Nucleus accumbens (tissue), 56 donors: ENCODE measurements around the gene CHD6.

ENCODE experiments used
- DNase-seq, 56 donors: peaks; one replicate each; lab custom pipeline; 2025; lab: John Stamatoyannopoulos, UW

The CHD6 gene

GRCh38 chr20:41433203-41433602 is 185.0 kb downstream of the CHD6 start:
- no peak for DNase-seq

- no peak for DNase-seq
Observed at GRCh38 chr20:41432746-41433145, 185.4 kb downstream of the CHD6 start.

DNA sequence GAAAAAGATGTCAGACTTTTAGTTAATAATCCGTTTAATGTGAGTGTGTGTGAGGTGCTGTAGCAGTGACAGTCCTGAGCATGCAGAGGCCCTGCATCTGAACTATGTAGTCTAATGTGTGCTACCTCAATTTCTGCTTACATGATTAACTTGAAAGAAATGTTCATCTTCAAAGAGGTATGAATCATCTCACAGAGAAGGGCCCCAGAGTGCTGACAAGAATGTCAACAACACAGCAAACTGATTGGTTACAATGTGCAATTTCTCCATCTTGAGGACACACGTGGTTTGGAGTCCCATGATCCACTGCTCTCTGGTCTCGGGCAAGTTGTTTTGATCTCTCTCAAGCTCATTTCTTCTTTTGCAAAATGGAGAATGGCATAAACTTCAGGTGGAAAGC is 189.9 kb downstream of the CHD6 start:
- DNase-seq, result no peak

- no peak for DNase-seq
Observed at GRCh38 chr20:41427833-41428232, 190.3 kb downstream of the CHD6 start.

DNA sequence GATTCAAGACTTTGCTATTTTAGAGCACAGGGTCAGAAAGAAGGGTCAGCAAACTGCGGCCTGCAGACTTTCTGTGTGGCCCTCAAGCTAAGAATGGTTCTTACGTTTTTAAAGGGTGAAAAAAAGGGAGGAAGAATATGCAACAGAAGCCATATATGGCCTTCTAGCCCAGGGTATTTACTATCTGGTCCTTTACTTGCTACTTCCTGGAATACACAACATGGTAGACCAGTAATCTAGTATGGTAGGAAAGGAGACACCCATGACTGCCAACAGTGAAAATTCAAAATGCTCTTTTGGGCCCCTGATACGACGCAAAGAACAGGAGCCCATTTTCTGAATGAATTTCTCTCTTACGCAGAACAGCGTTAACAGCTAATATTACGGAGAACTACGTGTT is 191.2 kb downstream of the CHD6 start:
- no peak for DNase-seq

DNA sequence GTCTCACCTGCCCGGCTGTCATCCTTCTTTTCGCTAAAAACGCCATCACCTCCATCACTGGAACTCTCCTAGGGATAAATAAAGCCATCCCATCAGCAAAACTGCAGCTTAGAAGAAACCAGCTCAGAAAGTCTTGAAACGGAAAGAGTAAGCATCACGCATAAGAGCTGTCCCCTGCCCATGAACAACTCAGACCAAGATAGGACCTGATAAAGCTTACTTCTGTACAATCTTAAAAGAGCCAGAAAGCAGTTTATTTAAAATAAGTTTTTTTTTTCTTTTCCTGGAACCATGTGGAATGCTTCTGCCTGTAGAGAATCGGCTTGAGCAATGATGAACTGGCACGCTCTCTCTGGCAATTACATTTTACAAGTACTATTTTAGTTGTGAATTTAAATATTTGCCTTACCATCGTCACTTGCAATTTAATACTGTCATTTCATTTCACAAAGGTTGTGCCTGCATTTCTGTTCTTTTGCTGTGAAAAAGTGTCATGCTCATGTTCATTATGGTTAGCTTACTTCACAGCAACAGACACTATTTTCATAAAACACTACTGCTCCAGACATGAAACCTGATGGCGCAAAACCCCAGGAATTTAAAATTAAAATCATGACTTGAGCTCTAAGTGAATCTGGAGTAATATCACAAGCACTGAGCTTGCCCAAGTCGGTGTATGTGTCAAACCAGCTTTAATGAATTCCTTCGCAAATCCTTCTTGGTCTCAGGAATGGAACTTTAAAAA is 191.9 kb downstream of the CHD6 start:
- DNase-seq, result no peak

GRCh38 chr20:41425180-41425884 is 192.8 kb downstream of the CHD6 start:
- no peak for DNase-seq

DNA sequence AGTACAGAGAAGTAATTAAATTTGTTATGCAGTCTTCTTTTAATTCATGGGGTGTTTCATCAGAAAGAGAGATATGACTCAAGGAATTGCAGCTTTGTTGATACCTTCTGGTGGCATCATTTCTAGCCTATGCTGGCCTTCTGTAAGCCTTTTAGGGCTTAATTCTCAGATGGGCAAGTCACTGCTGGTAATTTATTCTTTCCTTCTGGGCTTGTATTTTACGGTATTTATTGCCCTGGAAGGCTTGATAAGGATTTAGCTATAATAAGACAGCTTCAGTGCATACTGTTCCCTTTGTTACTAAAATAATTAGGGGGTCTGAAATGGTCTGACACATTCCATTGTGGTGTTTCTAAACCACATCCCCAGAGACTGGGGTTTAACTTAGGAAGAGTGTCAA is 193.6 kb downstream of the CHD6 start:
- no peak for DNase-seq

GRCh38 chr20:41424011-41424410 is 194.2 kb downstream of the CHD6 start:
- DNase-seq, result no peak

DNA sequence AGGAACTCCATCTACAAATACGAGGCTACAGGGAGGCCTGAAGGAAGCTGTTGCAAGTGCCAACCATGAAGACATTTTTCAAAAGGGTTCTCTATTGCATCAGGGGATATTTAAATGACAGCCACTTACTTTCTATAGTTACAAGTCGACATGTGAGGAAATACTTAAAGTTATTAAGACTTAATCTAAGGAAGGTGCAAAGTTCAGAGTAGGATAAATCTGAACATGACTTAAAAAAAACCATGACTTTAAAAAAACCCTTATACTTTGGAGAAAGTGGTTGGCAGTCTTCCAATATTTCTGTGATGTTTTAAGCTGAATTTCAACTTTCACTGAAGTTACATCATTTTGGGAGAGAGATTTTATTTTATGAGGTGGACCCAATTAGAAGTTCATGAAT is 195.2 kb downstream of the CHD6 start:
- DNase-seq, result no peak

DNA sequence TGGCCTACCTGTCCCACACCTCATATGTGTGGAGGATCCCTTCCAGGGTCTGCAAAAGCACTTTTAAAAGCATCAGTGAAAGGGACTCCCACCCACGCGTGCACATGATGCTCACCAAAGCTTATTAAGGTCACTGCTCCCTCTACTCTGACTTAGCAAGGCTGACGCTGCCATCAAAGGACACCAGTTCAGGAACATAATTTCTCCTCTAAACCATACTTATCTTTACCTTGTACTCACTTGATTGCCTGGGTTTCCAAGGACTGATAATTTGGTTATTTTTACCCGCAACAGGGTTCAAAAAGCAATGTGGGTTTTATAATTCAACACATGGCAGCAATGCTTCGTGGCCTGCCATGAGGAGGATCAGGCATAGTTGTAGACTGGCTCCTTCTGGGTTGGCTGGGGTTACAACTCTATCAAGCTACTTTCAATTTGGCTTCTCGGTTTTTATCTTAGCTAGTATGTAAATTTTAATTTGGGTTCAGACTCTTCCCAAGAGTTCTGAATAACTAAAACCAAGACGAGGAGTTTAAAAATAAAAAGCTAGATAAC is 199.4 kb downstream of the CHD6 start:
- DNase-seq, result no peak

GRCh38 chr20:41418031-41418430 is 200.1 kb downstream of the CHD6 start:
- DNase-seq, result no peak

DNA sequence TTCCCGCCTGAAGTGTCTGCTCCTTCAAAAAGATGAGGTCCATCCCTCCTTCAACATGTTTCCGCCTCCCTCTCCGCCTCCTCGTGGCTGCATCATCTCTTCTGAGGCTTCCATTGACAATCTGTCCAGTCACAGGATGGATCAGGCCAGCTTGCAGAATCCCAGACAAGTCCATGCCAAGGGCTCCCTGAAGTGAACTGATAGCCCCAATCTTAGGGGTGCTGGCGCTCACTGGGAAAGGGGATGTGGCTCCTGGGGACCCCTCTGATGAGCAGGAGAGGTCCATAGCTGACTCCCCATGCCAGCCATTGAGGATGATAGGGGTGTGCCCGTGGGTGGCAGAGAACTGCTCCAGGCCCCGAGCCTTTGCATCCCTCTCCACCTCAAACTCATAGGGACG is 203.0 kb downstream of the CHD6 start:
- DNase-seq, result no peak

DNA sequence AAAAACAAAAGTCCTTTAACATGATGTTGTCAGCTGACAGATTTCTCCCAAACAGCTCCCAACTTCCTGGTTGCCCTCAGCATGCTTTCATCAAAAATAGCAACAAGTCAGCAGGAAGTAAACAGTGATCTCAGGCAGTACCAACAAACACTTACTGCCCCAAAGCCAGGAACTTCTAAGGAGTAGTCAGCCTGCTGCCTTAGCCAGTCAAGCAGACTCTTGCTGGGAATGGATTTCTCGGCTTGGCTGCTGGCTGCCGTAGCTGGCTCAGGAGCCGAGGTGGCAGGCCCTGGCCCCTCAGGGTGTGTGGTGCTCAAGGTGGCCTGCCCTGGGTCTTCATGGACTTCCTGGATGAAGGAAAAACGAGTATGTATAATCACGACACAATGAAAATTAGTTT is 205.0 kb downstream of the CHD6 start:
- no peak for DNase-seq

DNA sequence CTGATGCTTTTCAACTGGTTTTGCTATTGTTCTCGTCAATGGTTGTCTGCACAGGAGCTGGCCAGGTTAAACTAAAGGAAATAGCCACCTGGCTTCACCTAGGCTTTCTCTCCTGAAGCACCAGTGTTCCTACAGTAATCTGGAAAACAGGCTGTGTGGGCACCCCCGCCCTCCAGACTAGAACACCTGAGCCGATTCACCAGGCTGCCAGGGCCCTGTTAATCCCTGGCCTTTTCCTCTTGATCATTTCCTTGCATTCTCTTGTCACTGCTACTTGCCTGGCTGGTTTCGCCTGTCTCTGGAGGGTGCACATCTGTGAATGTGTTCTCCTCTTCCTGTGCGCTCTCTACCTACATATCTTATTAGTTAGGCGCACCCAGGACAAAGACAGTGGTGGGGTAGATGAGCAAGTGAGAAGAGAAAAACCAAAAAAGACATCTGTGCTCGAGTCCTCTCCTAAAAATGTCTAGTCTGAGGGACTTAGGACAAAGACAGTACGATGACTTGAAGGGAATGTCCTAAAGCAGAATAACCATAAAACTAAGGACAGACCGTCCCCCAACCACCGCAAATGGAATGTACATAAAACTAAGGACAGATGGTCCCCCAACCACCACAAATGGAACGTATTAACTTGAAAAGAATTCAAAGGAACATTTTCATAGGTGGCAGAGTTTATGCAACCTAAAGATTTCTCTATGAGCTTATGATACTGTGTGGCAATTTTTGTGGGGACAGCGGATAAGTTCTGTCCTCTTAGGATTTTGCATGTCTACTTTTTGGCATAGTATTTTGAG is 205.7 kb downstream of the CHD6 start:
- no peak for DNase-seq

GRCh38 chr20:41411391-41411847 is 206.8 kb downstream of the CHD6 start:
- DNase-seq, result no peak

- DNase-seq, result peak in 28 of 56 donors; percentile 8 to 65 (median 29)
Observed at GRCh38 chr20:41408986-41409385, 209.2 kb downstream of the CHD6 start.

DNA sequence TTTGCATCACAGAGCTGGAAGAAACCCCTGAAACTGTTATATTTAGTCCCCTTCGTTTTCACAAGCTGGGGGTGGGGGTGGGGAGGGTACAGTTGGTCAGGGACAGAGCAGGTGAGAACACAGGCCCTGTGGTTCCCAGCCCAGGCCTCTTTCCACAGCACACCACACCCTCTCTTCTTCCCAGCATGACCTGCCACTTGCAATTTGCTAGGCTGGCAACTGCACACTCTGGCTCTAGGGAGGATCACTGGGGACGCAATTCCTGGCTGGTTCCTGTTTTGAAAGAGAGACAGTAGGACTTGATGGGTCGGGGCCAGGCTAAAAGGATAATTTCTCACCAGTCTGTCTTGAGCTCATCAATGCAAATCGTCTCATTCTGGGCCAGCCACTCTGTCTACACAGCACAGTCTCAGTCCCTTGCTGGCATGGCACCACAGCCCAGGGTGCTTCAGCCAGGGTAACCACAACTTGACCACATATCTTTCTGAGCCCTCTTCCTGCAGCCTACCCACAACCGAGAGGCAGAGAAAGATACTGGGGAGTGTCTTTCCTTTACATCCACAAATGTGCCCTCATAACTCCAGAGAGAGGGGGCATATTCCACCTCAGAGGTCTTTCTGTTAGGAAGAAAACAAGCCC is 209.9 kb downstream of the CHD6 start:
- no peak for DNase-seq

DNA sequence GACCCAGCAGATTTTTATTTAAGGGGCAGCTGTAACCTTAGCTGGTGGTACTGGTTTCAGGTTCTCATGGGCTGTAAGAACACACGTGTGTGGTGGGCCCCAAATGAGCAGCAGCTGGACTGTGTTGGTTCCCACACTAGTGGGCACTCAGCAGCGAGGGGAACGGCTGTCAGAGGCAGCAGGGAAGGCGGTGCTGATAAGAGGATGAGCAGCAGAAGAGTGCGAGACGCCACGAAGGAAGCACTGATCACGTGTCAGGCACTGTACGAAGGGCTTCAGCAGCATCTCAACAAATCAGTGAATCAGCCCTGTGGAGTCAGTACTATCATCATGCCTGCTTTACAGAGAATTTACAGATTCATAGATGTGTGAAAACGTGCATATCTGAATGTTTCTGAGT is 210.6 kb downstream of the CHD6 start:
- DNase-seq, result no peak

DNA sequence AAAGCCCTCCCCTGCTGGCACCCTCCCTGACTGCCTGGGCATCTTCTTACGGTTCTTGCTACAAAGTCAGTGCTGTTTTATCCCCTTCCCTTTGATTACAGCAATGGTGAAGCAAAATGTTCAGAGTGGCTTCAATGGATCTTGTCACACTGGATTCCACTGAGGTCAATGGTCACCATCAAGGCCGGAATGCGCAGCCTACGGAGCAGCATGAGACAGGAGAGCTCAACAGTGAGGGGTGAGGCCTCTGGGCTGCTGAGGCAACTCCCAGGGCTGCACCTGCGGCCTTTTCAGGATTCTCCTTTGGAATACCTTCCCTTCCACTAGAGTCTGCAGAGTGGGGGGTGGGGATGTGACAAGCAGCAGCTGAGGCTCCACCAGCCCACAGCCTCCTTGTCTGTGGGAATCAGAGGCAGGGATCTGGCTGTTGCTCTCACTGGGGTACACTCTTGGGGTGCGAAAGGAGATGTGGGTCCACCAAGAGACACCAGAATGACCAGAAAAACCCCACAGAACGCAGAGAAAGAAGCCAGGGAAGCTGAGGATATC is 211.2 kb downstream of the CHD6 start:
- no peak for DNase-seq
